C4-2B (cell line): ENCODE results near the gene HCN3.

Source experiments
- CTCF ChIP-seq: fragments of 450-650 bp; conservative IDR thresholded peaks from 2 replicates; pipeline ENCODE4 v1.5.1; 2017; ENCODE audit warnings: mild to moderate bottlenecking
- ZFX ChIP-seq: fragments of 450-650 bp; IDR thresholded peaks from 2 replicates; pipeline ENCODE4 v1.6.1; 2017

DNA sequence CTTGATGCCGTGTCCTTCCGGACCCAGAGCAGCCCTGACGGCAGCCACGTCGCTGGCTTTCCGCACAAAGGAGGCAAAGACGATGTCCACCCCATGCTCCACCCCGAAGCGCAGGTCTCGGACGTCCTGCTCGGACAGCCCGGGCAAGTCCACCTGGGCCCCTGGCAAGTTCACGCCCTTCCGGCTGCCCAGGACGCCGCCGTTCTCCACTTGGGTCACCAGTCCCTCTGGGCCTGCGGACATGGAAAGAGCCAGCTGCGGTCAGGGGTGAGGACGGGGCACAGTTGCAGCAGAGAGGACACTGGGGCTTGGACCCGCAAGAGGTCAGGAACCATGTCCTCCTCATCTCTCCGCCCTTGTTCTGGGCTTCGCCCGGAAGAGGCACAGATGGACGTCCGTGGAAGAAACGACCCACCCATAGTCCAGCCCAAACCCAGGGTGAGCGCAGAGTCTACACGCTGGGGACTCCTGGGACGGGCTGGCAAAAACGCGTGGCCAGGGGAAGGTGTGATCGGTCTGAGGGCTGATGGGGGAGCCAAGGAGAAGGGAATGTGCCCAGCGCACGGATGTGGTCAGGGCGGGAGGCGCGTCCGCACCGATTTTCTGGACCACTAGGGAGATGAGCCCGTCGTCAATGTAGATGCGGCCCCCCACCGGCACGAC is 17.4 kb downstream of the HCN3 start:
- no peak for TF ChIP-seq CTCF
- no peak for TF ChIP-seq ZFX
